GM19099 (cell line): ENCODE measurements around the gene ELFN1.

ENCODE experiments used
- POLR2A ChIP-seq: IDR thresholded peaks from 3 replicates; pipeline ENCODE4 v1.6.1; 2011; ENCODE audit warnings: low read depth; ENCODE audit not compliant: insufficient read length; ENCODE audit errors: extremely low read depth

Gene ELFN1

GRCh38 chr7:1677206-1678080 is 7.4 kb downstream of the ELFN1 start:
- TF ChIP-seq POLR2A: no peak

GRCh38 chr7:1678081-1678543 is 8.0 kb downstream of the ELFN1 start:
- no peak for TF ChIP-seq POLR2A

GRCh38 chr7:1678571-1679325 is 8.7 kb downstream of the ELFN1 start:
- no peak for TF ChIP-seq POLR2A

- no peak for TF ChIP-seq POLR2A
Observed at GRCh38 chr7:1679326-1679965, 9.4 kb downstream of the ELFN1 start.

GRCh38 chr7:1679966-1680730 is 10.1 kb downstream of the ELFN1 start:
- TF ChIP-seq POLR2A: no peak

- TF ChIP-seq POLR2A: no peak
Observed at GRCh38 chr7:1681581-1681980, 11.5 kb downstream of the ELFN1 start.

GRCh38 chr7:1685000-1685624 is 15.0 kb downstream of the ELFN1 start:
- no peak for TF ChIP-seq POLR2A

- TF ChIP-seq POLR2A: no peak
Observed at GRCh38 chr7:1688542-1688941, 18.5 kb downstream of the ELFN1 start.

- TF ChIP-seq POLR2A: no peak
Observed at GRCh38 chr7:1689311-1689710, 19.2 kb downstream of the ELFN1 start.

GRCh38 chr7:1690359-1690958 is 20.4 kb downstream of the ELFN1 start:
- TF ChIP-seq POLR2A: no peak

GRCh38 chr7:1691096-1691495 is 21.0 kb downstream of the ELFN1 start:
- TF ChIP-seq POLR2A: no peak

GRCh38 chr7:1691601-1692514 is 21.8 kb downstream of the ELFN1 start:
- TF ChIP-seq POLR2A: no peak

- no peak for TF ChIP-seq POLR2A
Observed at GRCh38 chr7:1692515-1693418, 22.7 kb downstream of the ELFN1 start.
